KMS-11 (cell line): ENCODE data around the gene ADGRD1.

ENCODE experiments used
- H2AFZ ChIP-seq: fragments of 200-600 bp; sonication (generic); 2 replicates; pipeline ENCODE4 v1.6.1; 2016; ENCODE audit warnings: antibody characterized with exemption, mixed run types, low read depth
- H3K27ac ChIP-seq: fragments of 200-600 bp; sonication (generic); 2 replicates; pipeline ENCODE4 v1.6.1; 2016; ENCODE audit warnings: mild to moderate bottlenecking, mixed run types
- H3K27me3 ChIP-seq: fragments of 200-600 bp; sonication (generic); 2 replicates; pipeline ENCODE4 v1.6.1; 2017; ENCODE audit warnings: mild to moderate bottlenecking, low read depth, mixed run types, moderate library complexity; ENCODE audit not compliant: insufficient read depth
- H3K36me3 ChIP-seq: fragments of 200-600 bp; sonication (generic); 2 replicates; pipeline ENCODE4 v1.6.1; 2017; ENCODE audit warnings: mild to moderate bottlenecking, mixed run types; ENCODE audit not compliant: insufficient read depth
- H3K4me1 ChIP-seq: fragments of 200-600 bp; sonication (generic); 2 replicates; pipeline ENCODE4 v1.6.1; 2016; ENCODE audit warnings: mild to moderate bottlenecking, low read depth, mixed run types; ENCODE audit not compliant: poor library complexity, severe bottlenecking
- H3K4me2 ChIP-seq: fragments of 200-600 bp; sonication (generic); 2 replicates; pipeline ENCODE4 v1.7.0; 2016; ENCODE audit warnings: mild to moderate bottlenecking, mixed run types
- H3K4me3 ChIP-seq: fragments of 200-600 bp; sonication (generic); IDR thresholded peaks from 2 replicates; pipeline ENCODE4 v1.6.1; 2017; ENCODE audit warnings: low read depth, low read length, mixed read lengths; ENCODE audit not compliant: insufficient read depth
- H3K79me2 ChIP-seq: fragments of 200-600 bp; sonication (generic); 2 replicates; pipeline ENCODE4 v1.6.1; 2016; ENCODE audit warnings: low read depth, mixed run types; ENCODE audit not compliant: insufficient read depth
- H3K9ac ChIP-seq: fragments of 200-600 bp; sonication (generic); 2 replicates; pipeline ENCODE4 v1.6.1; 2016; ENCODE audit warnings: mild to moderate bottlenecking, mixed run types
- H4K20me1 ChIP-seq: fragments of 200-600 bp; sonication (generic); 2 replicates; pipeline ENCODE4 v1.6.1; 2016; ENCODE audit warnings: mild to moderate bottlenecking, mixed run types; ENCODE audit not compliant: insufficient read depth
- CTCF ChIP-seq: fragments of 200-600 bp; sonication (generic); conservative IDR thresholded peaks from 2 replicates; pipeline ENCODE4 v1.6.1; 2017; ENCODE audit warnings: low read depth, mild to moderate bottlenecking, antibody characterized with exemption, low read length, moderate library complexity, mixed read lengths

ADGRD1 gene

GRCh38 chr12:131122631-131123030, 168.9 kb downstream of the ADGRD1 start:
- H3K9ac ChIP-seq: no peak overlapping the region
- no peak for TF ChIP-seq CTCF
- no peaks in the 10 kb centered on the region for H3K36me3 ChIP-seq
- no peaks in the 10 kb centered on the region for H4K20me1 ChIP-seq
- no peaks in the 10 kb centered on the region for H3K79me2 ChIP-seq
- no peak overlapping the region for H3K27ac ChIP-seq
- no peaks in the 10 kb centered on the region for H3K4me1 ChIP-seq
- no peak overlapping the region for H3K4me3 ChIP-seq
- H3K4me2 ChIP-seq: no peak overlapping the region
- H3K27me3 ChIP-seq: no peaks in the 10 kb centered on the region
- no peak overlapping the region for H2AFZ ChIP-seq

- Histone ChIP-seq H3K27ac (no peak overlapping the region), H3K27me3 (no peaks in the 10 kb centered on the region), H4K20me1 (no peaks in the 10 kb centered on the region), H3K4me1 (no peaks in the 10 kb centered on the region), H3K79me2 (no peaks in the 10 kb centered on the region), H3K4me3 (no peak overlapping the region), H3K4me2 (no peak overlapping the region), H3K9ac (no peak overlapping the region), H3K36me3 (no peaks in the 10 kb centered on the region), H2AFZ (no peak overlapping the region)
- no peak for TF ChIP-seq CTCF
Observed at GRCh38 chr12:131123817-131124216, 170.1 kb downstream of the ADGRD1 start.

- H3K27ac ChIP-seq: no peak overlapping the region
- no peaks in the 10 kb centered on the region for H3K79me2 ChIP-seq
- H2AFZ ChIP-seq: no peak overlapping the region
- TF ChIP-seq CTCF: no peak
- H4K20me1 ChIP-seq: no peaks in the 10 kb centered on the region
- H3K4me1 ChIP-seq: no peaks in the 10 kb centered on the region
- H3K4me2 ChIP-seq: no peak overlapping the region
- H3K27me3 ChIP-seq: no peaks in the 10 kb centered on the region
- H3K36me3 ChIP-seq: no peaks in the 10 kb centered on the region
- H3K9ac ChIP-seq: no peak overlapping the region
- H3K4me3 ChIP-seq: no peak overlapping the region
Observed at GRCh38 chr12:131124487-131125280, 171.0 kb downstream of the ADGRD1 start.

- TF ChIP-seq CTCF: no peak
- no peaks in the 10 kb centered on the region for H3K4me1 ChIP-seq
- no peaks in the 10 kb centered on the region for H3K79me2 ChIP-seq
- no peak overlapping the region for H3K4me3 ChIP-seq
- no peak overlapping the region for H3K4me2 ChIP-seq
- no peak overlapping the region for H2AFZ ChIP-seq
- H3K27me3 ChIP-seq: no peaks in the 10 kb centered on the region
- no peaks in the 10 kb centered on the region for H4K20me1 ChIP-seq
- no peaks in the 10 kb centered on the region for H3K36me3 ChIP-seq
- no peak overlapping the region for H3K27ac ChIP-seq
- H3K9ac ChIP-seq: no peak overlapping the region
Observed at GRCh38 chr12:131126662-131127173, 173.0 kb downstream of the ADGRD1 start.
